HCT116 (cell line): ENCODE results near the gene PRMT7.

Experiments used
- CEBPB ChIP-seq: IDR thresholded peaks from 2 replicates; pipeline ENCODE4 v1.6.1; 2012; ENCODE audit warnings: low read depth
- POLR2AphosphoS5 ChIP-seq: IDR thresholded peaks from 2 replicates; pipeline ENCODE4 v1.6.1; 2011; ENCODE audit warnings: mild to moderate bottlenecking, low read depth, low read length, moderate library complexity
- TF ChIP-seq, protein P1 (sequence below), 3 experiments: fragments of 200-600 bp in 1 of 3; sonication (generic) in 1 of 3; IDR thresholded peaks in 2 of 3; conservative IDR thresholded peaks in 1 of 3; 2 replicates each; pipeline ENCODE4 v1.5.1; 2012 to 2017; ENCODE audit warnings: low read depth in 2 of 3, low read length in 2 of 3, antibody characterized with exemption in 1 of 3, borderline replicate concordance in 1 of 3, control low read depth in 1 of 3, mild to moderate bottlenecking in 1 of 3, mixed read lengths in 1 of 3, mixed run types in 1 of 3, moderate library complexity in 1 of 3; ENCODE audit not compliant: insufficient read depth in 1 of 3
- TF ChIP-seq, protein P2 (sequence below): IDR thresholded peaks from 2 replicates; pipeline ENCODE4 v1.6.1; 2011; ENCODE audit warnings: mild to moderate bottlenecking, low read length, moderate library complexity; ENCODE audit not compliant: insufficient replicate concordance; ENCODE audit errors: extremely low read depth

DNA sequence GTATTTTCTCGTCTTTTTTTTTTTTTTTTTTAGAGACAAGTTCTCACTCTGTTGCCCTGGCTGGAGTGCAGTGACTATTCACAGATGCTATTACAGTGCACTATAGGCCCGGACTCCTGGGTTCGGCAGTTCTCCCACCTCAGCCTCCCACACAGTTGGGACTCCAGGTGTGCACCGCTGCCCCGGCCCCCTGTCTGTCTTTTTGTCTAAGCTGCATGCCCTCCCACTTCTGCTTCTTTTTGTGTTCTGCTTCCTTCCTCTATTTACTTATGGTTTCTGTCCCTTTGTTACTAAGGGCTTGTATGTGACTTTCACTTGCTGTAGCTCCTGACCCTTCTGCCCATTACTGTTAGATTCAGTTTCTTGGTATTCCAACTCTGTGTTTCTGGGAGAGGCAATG, 26.0 kb upstream of the PRMT7 start:
- TF ChIP-seq, protein P1, sequence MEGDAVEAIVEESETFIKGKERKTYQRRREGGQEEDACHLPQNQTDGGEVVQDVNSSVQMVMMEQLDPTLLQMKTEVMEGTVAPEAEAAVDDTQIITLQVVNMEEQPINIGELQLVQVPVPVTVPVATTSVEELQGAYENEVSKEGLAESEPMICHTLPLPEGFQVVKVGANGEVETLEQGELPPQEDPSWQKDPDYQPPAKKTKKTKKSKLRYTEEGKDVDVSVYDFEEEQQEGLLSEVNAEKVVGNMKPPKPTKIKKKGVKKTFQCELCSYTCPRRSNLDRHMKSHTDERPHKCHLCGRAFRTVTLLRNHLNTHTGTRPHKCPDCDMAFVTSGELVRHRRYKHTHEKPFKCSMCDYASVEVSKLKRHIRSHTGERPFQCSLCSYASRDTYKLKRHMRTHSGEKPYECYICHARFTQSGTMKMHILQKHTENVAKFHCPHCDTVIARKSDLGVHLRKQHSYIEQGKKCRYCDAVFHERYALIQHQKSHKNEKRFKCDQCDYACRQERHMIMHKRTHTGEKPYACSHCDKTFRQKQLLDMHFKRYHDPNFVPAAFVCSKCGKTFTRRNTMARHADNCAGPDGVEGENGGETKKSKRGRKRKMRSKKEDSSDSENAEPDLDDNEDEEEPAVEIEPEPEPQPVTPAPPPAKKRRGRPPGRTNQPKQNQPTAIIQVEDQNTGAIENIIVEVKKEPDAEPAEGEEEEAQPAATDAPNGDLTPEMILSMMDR (IDR thresholded peaks at IDR 0.05 in 2 of 3, conservative IDR thresholded peaks at IDR 0.05 in 1 of 3; ENCODE audit: borderline replicate concordance in 1 of 3, insufficient read depth in 1 of 3, low read depth in 2 of 3, low read length in 2 of 3): no peak
- no peak for TF ChIP-seq POLR2AphosphoS5
- no peak for TF ChIP-seq CEBPB
- TF ChIP-seq, protein P2, sequence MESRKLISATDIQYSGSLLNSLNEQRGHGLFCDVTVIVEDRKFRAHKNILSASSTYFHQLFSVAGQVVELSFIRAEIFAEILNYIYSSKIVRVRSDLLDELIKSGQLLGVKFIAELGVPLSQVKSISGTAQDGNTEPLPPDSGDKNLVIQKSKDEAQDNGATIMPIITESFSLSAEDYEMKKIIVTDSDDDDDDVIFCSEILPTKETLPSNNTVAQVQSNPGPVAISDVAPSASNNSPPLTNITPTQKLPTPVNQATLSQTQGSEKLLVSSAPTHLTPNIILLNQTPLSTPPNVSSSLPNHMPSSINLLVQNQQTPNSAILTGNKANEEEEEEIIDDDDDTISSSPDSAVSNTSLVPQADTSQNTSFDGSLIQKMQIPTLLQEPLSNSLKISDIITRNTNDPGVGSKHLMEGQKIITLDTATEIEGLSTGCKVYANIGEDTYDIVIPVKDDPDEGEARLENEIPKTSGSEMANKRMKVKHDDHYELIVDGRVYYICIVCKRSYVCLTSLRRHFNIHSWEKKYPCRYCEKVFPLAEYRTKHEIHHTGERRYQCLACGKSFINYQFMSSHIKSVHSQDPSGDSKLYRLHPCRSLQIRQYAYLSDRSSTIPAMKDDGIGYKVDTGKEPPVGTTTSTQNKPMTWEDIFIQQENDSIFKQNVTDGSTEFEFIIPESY: no peak
